Stimulated activated CD4-positive, alpha-beta T cell treated with anti-CD3 and anti-CD28 coated beads, Interleukin-1b, Interleukin-23, amount 100 ng/mL, for 48 hours (primary cell): ENCODE measurements around the gene VAC14.

Experiments used
- DNase-seq: peaks from one replicate; pipeline ENCODE4 v3.0.0-alpha.2; 2020

VAC14 gene

GRCh38 chr16:70721202-70721963 lies 79.6 kb downstream of the VAC14 start:
- DNase-seq: no peak

GRCh38 chr16:70720425-70721201 lies 80.3 kb downstream of the VAC14 start:
- DNase-seq: peak; percentile 35

- DNase-seq: no peak
Measured at GRCh38 chr16:70717065-70717464, 83.9 kb downstream of the VAC14 start.

- DNase-seq: no peak
Measured at GRCh38 chr16:70715860-70716357, 85.0 kb downstream of the VAC14 start.

GRCh38 chr16:70715055-70715858 lies 85.7 kb downstream of the VAC14 start:
- DNase-seq: no peak

GRCh38 chr16:70714581-70715054 lies 86.3 kb downstream of the VAC14 start:
- DNase-seq: no peak

- DNase-seq: no peak
Measured at GRCh38 chr16:70713824-70714223, 87.1 kb downstream of the VAC14 start.

GRCh38 chr16:70713342-70713741 lies 87.6 kb downstream of the VAC14 start:
- no peak for DNase-seq

- no peak for DNase-seq
Measured at GRCh38 chr16:70712942-70713341, 88.0 kb downstream of the VAC14 start.

- DNase-seq: no peak
Measured at GRCh38 chr16:70712359-70712758, 88.6 kb downstream of the VAC14 start.

- DNase-seq: no peak
Measured at GRCh38 chr16:70711211-70712031, 89.5 kb downstream of the VAC14 start.

GRCh38 chr16:70710422-70711210 lies 90.3 kb downstream of the VAC14 start:
- no peak for DNase-seq

GRCh38 chr16:70709942-70710341 lies 91.0 kb downstream of the VAC14 start:
- no peak for DNase-seq

GRCh38 chr16:70709457-70709856 lies 91.5 kb downstream of the VAC14 start:
- no peak for DNase-seq

- no peak for DNase-seq
Measured at GRCh38 chr16:70708366-70709246, 92.4 kb downstream of the VAC14 start.

- DNase-seq: no peak
Measured at GRCh38 chr16:70706948-70707465, 94.0 kb downstream of the VAC14 start.

- no peak for DNase-seq
Measured at GRCh38 chr16:70705056-70705455, 95.9 kb downstream of the VAC14 start.

GRCh38 chr16:70704586-70704985 lies 96.4 kb downstream of the VAC14 start:
- no peak for DNase-seq

- DNase-seq: no peak
Measured at GRCh38 chr16:70703835-70704381, 97.0 kb downstream of the VAC14 start.
